NCI-H1694 (cell line): ENCODE data around the gene RXRB.

Experiments
- DNase-seq: peaks from one replicate; lab custom pipeline; 2025; lab: John Stamatoyannopoulos, UW

RXRB gene

DNA sequence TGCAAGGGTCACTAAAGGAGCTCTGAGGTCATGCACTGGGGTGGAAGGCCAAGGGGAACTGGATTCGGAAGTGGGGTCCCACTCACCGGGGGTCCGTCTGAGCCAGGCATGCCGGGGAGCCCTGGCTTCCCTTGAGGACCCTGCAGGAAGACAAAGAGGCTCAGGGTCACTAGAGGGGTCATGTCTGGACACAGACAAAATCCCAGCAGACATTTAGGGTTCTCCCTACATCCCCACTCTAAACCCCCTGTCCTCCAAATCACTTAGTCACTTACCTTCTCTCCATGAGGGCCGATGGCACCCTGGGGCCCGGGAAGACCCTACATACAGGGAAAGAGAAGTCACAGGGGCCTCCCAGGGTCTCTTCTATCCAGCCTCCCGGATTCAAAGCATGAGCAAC, 23.6 kb downstream of the RXRB start:
- DNase-seq, result no peak

GRCh38 chr6:33175436-33176069, 24.9 kb downstream of the RXRB start:
- DNase-seq, result no peak

DNA sequence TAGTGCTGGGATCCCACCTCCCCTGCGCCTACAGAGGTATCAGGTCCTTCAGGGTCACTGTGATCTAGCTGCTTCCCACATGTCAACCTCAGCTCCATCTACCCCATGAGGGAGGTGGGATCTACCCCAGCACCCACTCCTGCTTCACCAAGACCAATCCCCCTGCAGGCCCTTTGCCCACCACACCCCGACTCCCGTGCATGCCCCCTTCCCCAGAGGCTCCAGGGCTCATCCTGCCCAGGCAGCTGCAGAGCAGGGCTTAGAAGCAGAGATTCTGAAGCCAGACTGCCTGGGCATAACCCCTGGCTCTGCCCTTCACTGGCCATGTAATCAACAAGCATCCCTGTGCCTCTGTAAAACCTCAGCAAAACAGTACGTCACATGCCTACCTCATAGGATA, 25.7 kb downstream of the RXRB start:
- DNase-seq, result no peak

- no peak for DNase-seq
These were observed 26.8 kb downstream of the RXRB start for GRCh38 chr6:33173535-33174180.

DNA sequence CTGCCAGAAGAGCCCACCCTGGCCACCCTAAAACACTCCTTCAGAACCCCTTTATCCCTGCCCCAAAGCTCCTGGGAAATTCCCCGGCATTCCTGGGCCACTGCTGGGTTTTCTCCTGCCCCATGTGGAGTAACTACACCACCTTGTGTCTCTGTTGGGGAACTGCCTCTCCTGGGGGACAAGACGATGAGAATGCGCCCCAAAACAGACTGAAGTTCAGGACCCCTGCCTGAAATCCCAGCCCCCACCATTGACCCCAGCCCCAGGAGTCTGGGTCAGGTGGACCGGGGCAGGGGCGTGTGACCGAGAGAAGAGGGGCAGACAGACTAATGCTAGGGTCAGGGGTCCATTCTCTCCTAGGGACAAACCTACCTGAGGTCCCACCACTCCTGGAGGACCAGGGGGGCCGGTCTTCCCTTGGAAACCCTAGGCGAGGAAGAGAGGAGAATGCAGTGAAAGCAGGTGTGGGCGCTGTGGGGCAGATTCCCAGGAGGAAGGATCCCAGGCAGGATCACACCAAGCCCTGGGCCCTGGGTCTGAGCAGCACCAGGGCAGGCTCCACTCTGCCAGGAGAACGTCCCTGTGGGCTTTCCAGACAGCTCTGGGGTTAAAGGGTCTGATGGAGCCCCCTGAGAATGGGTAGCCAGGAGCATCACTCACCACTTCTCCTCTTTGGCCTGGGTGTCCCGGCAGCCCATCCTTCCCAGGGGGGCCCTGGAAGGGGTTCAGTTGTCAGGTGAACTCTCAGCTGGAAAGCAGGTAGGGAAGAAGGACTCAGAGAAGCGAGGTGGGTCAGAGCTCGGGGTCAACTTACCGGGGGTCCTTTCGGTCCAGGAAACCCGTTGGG, 27.6 kb downstream of the RXRB start:
- DNase-seq, result no peak

GRCh38 chr6:33171880-33172687, 28.4 kb downstream of the RXRB start:
- DNase-seq, result no peak

DNA sequence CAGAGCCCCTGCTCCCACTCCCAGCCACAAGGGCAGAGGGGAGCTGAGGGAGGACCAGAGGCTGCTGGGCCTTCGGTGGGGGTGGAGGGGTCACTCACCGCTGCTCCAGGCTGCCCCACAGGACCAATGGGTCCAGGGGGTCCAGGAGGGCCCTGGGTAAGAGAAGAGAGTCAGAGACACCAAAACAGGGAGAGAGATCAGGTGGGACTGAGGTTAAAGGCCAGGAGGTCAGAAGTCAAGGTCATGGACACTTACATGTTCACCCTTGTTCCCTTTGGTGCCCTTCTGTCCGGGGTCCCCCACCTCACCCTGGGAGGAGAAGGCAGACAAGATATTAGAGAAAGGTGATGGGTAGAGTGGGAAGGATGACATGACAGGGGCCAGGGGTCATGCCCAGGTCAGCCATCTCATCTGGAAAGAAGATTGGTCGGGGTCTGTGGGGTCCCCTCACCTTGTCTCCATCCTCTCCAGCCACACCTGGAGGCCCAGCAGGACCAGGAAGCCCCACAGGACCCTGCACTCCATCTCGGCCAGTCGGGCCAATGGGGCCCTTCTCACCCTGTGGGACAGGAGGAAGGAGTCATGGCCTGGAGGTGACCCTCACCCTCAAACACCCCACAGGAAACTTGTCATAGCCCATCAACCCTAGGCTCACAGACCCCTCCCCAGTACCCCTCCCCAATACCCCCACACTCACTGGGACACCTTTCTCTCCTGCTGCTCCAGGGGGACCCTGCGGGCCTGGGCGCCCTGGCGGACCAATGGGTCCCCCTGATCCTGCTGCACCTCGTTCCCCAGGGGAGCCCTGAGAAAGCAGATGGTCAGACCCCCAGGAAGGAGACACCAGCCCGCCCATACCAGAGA, 29.2 kb downstream of the RXRB start:
- no peak for DNase-seq

DNA sequence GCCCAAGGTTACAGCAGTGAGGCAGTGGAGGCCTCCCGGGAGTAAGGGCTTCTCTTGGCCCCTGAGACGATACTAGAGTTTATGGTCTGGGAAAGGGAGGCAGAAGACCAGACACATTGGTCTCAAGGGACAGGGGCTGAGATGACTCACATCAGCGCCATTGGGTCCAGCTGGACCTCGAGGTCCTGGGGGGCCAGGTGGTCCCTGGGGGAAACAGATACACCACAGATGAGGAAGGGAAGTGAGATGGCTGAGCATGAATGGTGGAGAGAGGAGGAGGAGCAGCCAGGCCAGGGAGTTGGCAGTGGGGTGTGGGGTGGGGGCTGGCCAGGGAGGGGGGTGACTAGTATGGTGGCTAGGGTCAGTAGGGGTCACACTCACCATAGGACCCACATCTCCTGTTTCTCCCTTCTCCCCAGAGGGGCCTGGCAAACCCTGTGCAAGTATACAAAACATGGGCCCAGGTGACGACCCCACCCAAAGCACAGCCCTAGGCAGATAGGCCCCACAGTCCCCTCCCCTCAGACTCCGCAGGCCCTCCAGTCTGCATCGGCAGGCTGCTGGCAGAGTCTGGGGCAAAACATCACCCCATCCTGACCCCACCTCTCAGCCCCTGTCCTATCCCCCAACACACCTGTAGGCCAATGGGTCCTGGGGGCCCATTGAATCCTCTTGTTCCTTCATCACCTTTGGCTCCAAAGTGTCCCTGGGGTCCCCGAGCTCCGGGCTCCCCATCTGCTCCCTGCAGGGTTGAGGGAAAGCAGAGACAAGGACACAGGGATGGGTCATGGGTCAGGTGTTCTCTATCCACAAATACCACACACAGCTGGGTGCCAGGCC, 30.1 kb downstream of the RXRB start:
- DNase-seq, result no peak

GRCh38 chr6:33169291-33170175, 30.9 kb downstream of the RXRB start:
- DNase-seq, result no peak

- no peak for DNase-seq
These were observed 31.8 kb downstream of the RXRB start for GRCh38 chr6:33168639-33169038.

- DNase-seq, result no peak
These were observed 32.2 kb downstream of the RXRB start for GRCh38 chr6:33168284-33168601.

DNA sequence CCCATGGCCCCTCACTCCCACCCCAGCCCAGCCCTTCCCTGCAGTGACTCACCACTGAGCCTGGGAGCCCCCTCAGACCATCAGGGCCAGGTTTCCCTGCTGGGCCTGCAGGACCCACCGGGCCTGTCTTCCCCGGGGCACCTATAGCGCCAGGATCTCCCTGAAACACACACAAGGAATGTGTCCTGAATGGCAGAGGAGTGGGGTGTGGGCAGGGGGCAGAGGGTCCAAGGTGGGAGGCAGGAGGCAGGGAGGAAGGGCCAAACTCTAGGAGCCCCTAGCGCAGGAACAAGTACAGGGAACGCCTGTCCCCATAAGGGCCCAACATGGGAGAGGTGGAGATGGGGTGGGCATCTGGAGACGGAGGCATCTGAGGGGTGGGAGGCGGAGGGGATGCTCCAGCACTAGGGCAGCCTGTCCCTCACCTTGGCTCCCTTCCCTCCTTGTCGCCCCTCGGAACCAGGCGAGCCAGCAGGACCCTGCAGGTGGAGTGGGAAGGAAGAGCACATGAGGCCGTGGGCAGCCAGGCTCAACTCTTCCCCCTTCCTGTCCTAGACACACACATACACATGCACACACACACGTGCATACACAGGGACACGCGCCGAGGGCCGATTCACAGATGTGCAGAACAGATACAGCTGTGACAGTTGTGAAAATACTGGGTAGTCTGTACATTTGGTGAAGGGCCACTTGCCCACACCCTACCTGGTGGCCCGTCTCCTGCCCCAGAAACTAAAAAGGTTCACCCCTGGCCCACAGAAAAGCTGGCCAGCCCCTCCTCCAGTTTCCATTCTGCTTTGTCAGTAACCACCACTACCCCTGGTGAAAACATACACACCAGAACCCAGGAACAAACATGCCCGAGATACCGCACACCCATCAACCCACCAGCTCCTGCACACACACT, 32.8 kb downstream of the RXRB start:
- DNase-seq, result no peak

DNA sequence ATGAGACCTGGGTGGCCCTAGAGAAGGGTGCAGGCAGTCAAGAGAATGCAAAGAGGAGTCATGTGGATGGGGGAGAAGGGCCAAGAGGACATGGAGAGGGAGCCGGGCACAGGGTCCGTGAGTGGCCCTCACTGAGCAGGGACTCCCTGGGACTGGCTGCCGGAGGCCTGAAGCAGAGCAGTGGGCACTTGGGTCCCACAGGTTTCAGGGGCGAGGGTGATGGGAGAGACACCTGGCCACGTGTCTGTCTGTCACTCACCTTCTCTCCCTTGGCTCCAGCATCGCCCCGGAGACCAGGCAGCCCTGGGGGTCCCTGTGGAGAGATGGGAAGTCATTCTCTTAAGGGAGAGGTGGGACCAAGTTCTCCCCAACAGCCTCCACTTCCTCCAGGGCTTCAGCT, 33.7 kb downstream of the RXRB start:
- no peak for DNase-seq

DNA sequence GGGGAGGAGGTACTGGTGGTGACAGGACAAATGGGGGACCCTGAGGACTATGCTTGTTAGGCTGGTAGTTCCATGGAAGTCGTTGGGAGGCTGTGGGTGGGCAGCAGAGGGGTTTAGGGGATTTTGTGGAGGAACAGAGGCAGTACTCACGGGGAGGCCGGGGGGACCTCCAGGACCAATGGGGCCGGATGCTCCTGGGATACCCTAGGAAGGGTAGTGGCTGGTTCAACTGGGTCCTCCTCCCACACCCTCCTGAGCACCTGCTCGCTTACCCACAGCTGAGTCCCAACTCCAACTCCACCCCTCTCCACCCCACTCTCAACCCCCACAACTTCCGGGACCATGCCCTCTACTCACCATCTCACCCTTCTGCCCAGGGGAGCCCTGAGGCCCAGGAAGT, 34.1 kb downstream of the RXRB start:
- no peak for DNase-seq

DNA sequence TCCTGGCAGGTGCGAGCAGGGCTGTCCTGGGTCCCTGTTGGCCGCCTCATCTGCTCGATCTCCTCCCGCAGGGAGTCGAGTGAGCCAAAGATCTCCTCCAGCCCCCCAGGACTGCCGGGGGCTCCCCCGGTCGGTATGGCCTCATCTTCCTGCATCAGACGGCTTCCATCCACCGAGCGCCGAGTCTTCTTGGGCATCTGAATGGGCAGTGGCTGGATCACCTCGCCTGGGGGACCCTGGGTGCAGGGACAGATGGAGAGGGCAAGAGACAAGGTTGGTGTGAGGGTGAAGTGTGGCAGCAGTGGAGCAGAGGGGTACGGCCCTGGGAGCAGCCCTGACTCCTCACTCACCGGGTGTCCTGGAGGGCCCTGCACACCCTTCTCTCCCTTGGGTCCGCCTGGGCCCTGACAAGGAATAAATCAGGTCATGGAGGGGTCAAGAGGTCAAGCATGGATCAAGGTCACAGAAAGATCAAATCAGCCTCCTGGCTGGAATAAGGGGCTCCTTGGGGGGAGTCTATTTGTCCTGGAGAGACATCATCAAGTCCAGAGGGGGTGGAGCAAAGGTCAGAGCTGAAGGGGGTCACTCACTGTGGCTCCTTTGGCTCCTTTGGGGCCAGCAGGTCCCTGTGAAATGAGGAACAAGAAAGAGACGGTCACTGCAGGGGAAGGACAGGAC, 34.7 kb downstream of the RXRB start:
- DNase-seq, result no peak

- no peak for DNase-seq
These were observed 35.6 kb downstream of the RXRB start for GRCh38 chr6:33164665-33165373.

DNA sequence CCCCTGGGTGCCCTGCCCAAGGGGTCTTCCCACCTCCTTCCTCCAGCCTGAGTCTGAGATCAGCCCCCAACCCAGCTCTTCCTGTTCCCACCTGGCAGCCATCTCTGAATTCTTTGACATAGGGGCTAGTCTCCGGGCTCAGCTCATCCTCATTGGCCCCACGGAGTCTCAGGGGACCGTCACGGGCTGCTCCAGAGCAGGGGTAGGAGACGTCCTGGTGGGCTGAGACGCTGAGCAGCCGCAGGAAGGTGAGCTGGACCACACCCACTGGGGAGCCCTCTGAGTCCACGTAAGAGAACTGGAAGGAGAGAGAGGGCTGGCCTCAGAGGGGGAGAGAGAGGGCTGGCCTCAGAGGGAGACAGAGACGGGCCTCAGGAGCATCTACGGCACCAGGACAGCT, 36.3 kb downstream of the RXRB start:
- DNase-seq, result no peak
